Calu3 (cell line): ENCODE measurements around the gene ADORA2B. TPM values are rescaled to one million over a fixed set of nuclear protein-coding genes. Genes with fewer than 3 reads are reported as not detected.

Source experiments
- BruUV-seq: library from RNA; stranded (reverse); fragments of 400-500 nt; replicated peaks from 2 replicates; lab custom pipeline; 2021; lab: Mats Ljungman, UMichigan
- CTCF ChIA-PET: fragments of 300-600 bp; sonication (Branson Sonifier 250); formaldehyde crosslinking; loops from one replicate; lab custom pipeline; 2022; ENCODE audit warnings: antibody characterized with exemption; lab: Charles Lee
- DNase-seq: peaks from one replicate; pipeline ENCODE4 v3.0.0; 2022
- H3K27ac Mint-ChIP-seq: one replicate; pipeline ENCODE4 v1.8.0; 2022; ENCODE audit warnings: mixed read lengths; ENCODE audit not compliant: unreplicated experiment
- H3K27me3 Mint-ChIP-seq: one replicate; pipeline ENCODE4 v1.8.0; 2022; ENCODE audit warnings: mixed read lengths; ENCODE audit not compliant: unreplicated experiment
- H3K36me3 Mint-ChIP-seq: one replicate; pipeline ENCODE4 v1.8.0; 2022; ENCODE audit warnings: mild to moderate bottlenecking, moderate library complexity, mixed read lengths; ENCODE audit not compliant: insufficient read depth, unreplicated experiment
- H3K4me1 Mint-ChIP-seq: one replicate; pipeline ENCODE4 v1.8.0; 2022; ENCODE audit warnings: mild to moderate bottlenecking, low read depth, mixed read lengths; ENCODE audit not compliant: unreplicated experiment
- H3K4me3 Mint-ChIP-seq: one replicate; pipeline ENCODE4 v1.8.0; 2022; ENCODE audit warnings: mild to moderate bottlenecking, low read depth, moderate library complexity, mixed read lengths; ENCODE audit not compliant: unreplicated experiment
- H3K9me3 Mint-ChIP-seq: one replicate; pipeline ENCODE4 v1.8.0; 2022; ENCODE audit warnings: low read depth, mixed read lengths; ENCODE audit not compliant: unreplicated experiment
- CTCF ChIP-seq: fragments of 200-600 bp; IDR thresholded peaks from one replicate; pipeline ENCODE4 v1.8.0; 2022; ENCODE audit warnings: antibody characterized with exemption; ENCODE audit not compliant: unreplicated experiment
- intact Hi-C: fragments of 100-400 bp; cut with micrococcal nuclease; formaldehyde crosslinking; loops from one replicate; pipeline ENCODE4 v1.10.0; 2022; ENCODE audit not compliant: unreplicated experiment
- total RNA-seq: library from RNA; stranded (reverse); gene quantifications from 2 replicates; pipeline ENCODE4 v1.2.3, GENCODE V29; 2022

ADORA2B gene
- total RNA-seq, 1 experiment from 2014 or later, result 12.6 TPM

GRCh38 chr17:15946611-15947120 lies 1.7 kb downstream of the ADORA2B start:
- peaks cover 42% of the 10 kb centered on the region for H3K36me3 Mint-ChIP-seq
- no peak for DNase-seq
- no TSS peak for BruUV-seq
- peak overlapping the region; percentile 40 for H3K27ac Mint-ChIP-seq
- peaks cover 20% of the 10 kb centered on the region for H3K4me1 Mint-ChIP-seq
- CTCF ChIA-PET, result interaction anchor here (1.0 to 3.1 kb wide), 2 partner anchors 52 kb away, joined by 7 to 34 read pairs; partner anchors contain the start of genes TTC19 and ZSWIM7
- H3K4me3 Mint-ChIP-seq, result peak overlapping the region; percentile 75
- intact Hi-C loops, result loop anchor here (10.0 kb wide), 1 partner anchor 52 kb away; no protein-coding TSS in a partner anchor
- no peaks in the 10 kb centered on the region for H3K9me3 Mint-ChIP-seq
- no peak for TF ChIP-seq CTCF
- H3K27me3 Mint-ChIP-seq, result no peaks in the 10 kb centered on the region

- intact Hi-C loops, result loop anchor here (10.0 kb wide), 1 partner anchor 52 kb away; no protein-coding TSS in a partner anchor
- no peak for DNase-seq
- H3K4me3 Mint-ChIP-seq, result peak overlapping the region; percentile 75
Observed at GRCh38 chr17:15947271-15947670, 2.3 kb downstream of the ADORA2B start.

GRCh38 chr17:15947976-15948752 lies 3.2 kb downstream of the ADORA2B start:
- no peak for TF ChIP-seq CTCF
- CTCF ChIA-PET, result interaction anchor here (1.0 kb wide), 1 partner anchor 50 kb away, joined by 7 read pairs; no protein-coding TSS in a partner anchor
- intact Hi-C loops, result loop anchor here (10.0 kb wide), 1 partner anchor 53 kb away; no protein-coding TSS in a partner anchor
- BruUV-seq, result no TSS peak
- no peaks in the 10 kb centered on the region for H3K9me3 Mint-ChIP-seq
- DNase-seq, result no peak
- no peaks in the 10 kb centered on the region for H3K27me3 Mint-ChIP-seq
- H3K4me1 Mint-ChIP-seq, result peaks cover 20% of the 10 kb centered on the region
- peak overlapping the region; percentile 75 for H3K4me3 Mint-ChIP-seq
- peak overlapping the region; percentile 40 for H3K27ac Mint-ChIP-seq
- peaks cover 52% of the 10 kb centered on the region for H3K36me3 Mint-ChIP-seq

More at GRCh38 chr17:15947271-15947670, 2.3 kb downstream of the ADORA2B start:
- no TSS peak for BruUV-seq
- H3K36me3 Mint-ChIP-seq, result peaks cover 43% of the 10 kb centered on the region
- TF ChIP-seq CTCF, result no peak
- no peaks in the 10 kb centered on the region for H3K9me3 Mint-ChIP-seq
- H3K4me1 Mint-ChIP-seq, result peaks cover 20% of the 10 kb centered on the region
- no peaks in the 10 kb centered on the region for H3K27me3 Mint-ChIP-seq
- H3K27ac Mint-ChIP-seq, result peak overlapping the region; percentile 40
- CTCF ChIA-PET, result interaction anchor here (1.0 kb wide), 1 partner anchor 51 kb away, joined by 7 read pairs; no protein-coding TSS in a partner anchor

- no peaks in the 10 kb centered on the region for H3K9me3 Mint-ChIP-seq
- DNase-seq, result no peak
- H3K27me3 Mint-ChIP-seq, result no peaks in the 10 kb centered on the region
- intact Hi-C loops, result no loop called here
- TF ChIP-seq CTCF, result no peak
- CTCF ChIA-PET, result no interaction called here
- H3K36me3 Mint-ChIP-seq, result peaks cover 47% of the 10 kb centered on the region
- no TSS peak for BruUV-seq
- no peak overlapping the region for H3K27ac Mint-ChIP-seq
- H3K4me3 Mint-ChIP-seq, result no peak overlapping the region
- H3K4me1 Mint-ChIP-seq, result peaks cover 27% of the 10 kb centered on the region
Observed at GRCh38 chr17:15951368-15952047, 6.6 kb downstream of the ADORA2B start.
